ENCODE results near the gene JAM3. TPM values are rescaled to one million over a fixed set of nuclear protein-coding genes. Genes with fewer than 3 reads are reported as not detected.

Gene JAM3
- total RNA-seq, 1 experiment from 2014 or later = 36.5 TPM

DNA sequence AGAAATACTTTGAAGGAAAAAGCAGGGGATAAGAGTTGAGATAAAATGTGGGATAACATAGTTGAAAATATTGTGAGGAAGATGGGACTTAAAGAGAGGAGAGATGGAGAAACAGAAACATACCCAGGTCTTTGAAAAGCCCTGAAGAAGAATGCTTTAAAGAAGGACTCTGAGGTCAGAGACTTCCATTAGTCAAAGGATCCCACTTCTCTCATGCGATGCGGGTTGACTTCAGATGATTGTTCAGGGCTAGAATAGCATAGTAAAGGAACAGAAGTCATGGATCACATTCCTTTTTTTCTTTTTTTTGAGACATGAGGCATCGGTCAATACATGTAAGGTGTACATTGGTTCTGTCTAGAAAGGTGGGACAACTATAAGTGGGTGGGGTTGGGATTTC, 3.5 kb upstream of the JAM3 start:
- no peaks in the 10 kb centered on the region for H3K9me3 ChIP-seq (ENCODE audit: control insufficient read depth, low read depth, low read length)
- no peak overlapping the region for H3K23ac ChIP-seq (ENCODE audit: insufficient read length, low read depth, low read length)
- Mint-ChIP-seq H3K36me3 (ENCODE audit: insufficient read depth in 1 of 3, low read depth in 3 of 3) (0 out of 7 replicates have a peak, but pooled peaks cover 0 to 2% (median 0%) of the 10 kb centered on the region in 3 experiments), H3K27ac (no peak overlapping the region), H3K4me3 (no peak overlapping the region), H3K9me3 (no peaks in the 10 kb centered on the region), H3K27me3 (ENCODE audit: low read depth) (peaks cover 32% of the 10 kb centered on the region), H3K4me1 (peaks cover 14 to 30% of the 10 kb centered on the region in 2 experiments)
- H3K4me2 ChIP-seq (ENCODE audit: insufficient read depth, insufficient read length, low read length) = no peak overlapping the region
- no peak overlapping the region for H3K56ac ChIP-seq (ENCODE audit: insufficient read length, low read depth, low read length)
- H3K4me1 ChIP-seq (ENCODE audit: insufficient read depth, low read length) = no peaks in the 10 kb centered on the region; the same call in 1 of the 2 replicates
- no peaks in the 10 kb centered on the region for H3K23me2 ChIP-seq (ENCODE audit: insufficient read length, low read depth, low read length, poor library complexity, severe bottlenecking)
- no peak overlapping the region for H3K4ac ChIP-seq (ENCODE audit: low read depth, low read length)
- DNase-seq = no peak
- no peak overlapping the region for H2BK15ac ChIP-seq (ENCODE audit: low read depth, low read length)
- no peak overlapping the region for H4K91ac ChIP-seq (ENCODE audit: insufficient read length, low read depth, low read length)
- H2BK12ac ChIP-seq (ENCODE audit: insufficient read length, low read depth, low read length) = no peak overlapping the region
- no peak overlapping the region for H2BK5ac ChIP-seq (ENCODE audit: insufficient read length, low read length)
- no peaks in the 10 kb centered on the region; the same call in 1 of the 2 replicates for H3K27me3 ChIP-seq (ENCODE audit: insufficient read depth, low read length)
- no peak overlapping the region for H2BK20ac ChIP-seq (ENCODE audit: low read depth, low read length, poor library complexity, severe bottlenecking)
- H3T11ph ChIP-seq (ENCODE audit: low read length) = no peak overlapping the region
- H2AK5ac ChIP-seq (ENCODE audit: insufficient read length, low read length) = no peak overlapping the region
- no peak overlapping the region for H4K5ac ChIP-seq (ENCODE audit: insufficient read length, low read depth, low read length)
- H3K18ac ChIP-seq (ENCODE audit: insufficient read length, low read depth, low read length) = no peak overlapping the region
- TF ChIP-seq, protein P1, sequence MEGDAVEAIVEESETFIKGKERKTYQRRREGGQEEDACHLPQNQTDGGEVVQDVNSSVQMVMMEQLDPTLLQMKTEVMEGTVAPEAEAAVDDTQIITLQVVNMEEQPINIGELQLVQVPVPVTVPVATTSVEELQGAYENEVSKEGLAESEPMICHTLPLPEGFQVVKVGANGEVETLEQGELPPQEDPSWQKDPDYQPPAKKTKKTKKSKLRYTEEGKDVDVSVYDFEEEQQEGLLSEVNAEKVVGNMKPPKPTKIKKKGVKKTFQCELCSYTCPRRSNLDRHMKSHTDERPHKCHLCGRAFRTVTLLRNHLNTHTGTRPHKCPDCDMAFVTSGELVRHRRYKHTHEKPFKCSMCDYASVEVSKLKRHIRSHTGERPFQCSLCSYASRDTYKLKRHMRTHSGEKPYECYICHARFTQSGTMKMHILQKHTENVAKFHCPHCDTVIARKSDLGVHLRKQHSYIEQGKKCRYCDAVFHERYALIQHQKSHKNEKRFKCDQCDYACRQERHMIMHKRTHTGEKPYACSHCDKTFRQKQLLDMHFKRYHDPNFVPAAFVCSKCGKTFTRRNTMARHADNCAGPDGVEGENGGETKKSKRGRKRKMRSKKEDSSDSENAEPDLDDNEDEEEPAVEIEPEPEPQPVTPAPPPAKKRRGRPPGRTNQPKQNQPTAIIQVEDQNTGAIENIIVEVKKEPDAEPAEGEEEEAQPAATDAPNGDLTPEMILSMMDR (conservative IDR thresholded peaks at IDR 0.05) = no peak
- no peaks in the 10 kb centered on the region for H3K79me1 ChIP-seq (ENCODE audit: insufficient read depth, low read depth, low read length, poor library complexity, severe bottlenecking)
- no peaks in the 10 kb centered on the region for H3K79me2 ChIP-seq (ENCODE audit: insufficient read depth, low read length)
- no peak overlapping the region for H3K14ac ChIP-seq (ENCODE audit: insufficient read depth, low read length)
- H2BK120ac ChIP-seq (ENCODE audit: low read depth, low read length, poor library complexity, severe bottlenecking) = no peak overlapping the region
- no peak overlapping the region for H4K8ac ChIP-seq (replicated peaks; ENCODE audit: insufficient read length, low read depth, low read length)
- WGBS (ENCODE audit: extremely low coverage, insufficient read length, low lambda C conversion rate) = no CpG with 5 or more reads among the region's 3 CpGs
- H2AFZ ChIP-seq (ENCODE audit: low read length) = no peak overlapping the region
- H3K27ac ChIP-seq (ENCODE audit: insufficient read length, low read depth, low read length) = no peak overlapping the region
- H4K20me1 ChIP-seq (ENCODE audit: control insufficient read depth, insufficient read depth, insufficient read length) = no peaks in the 10 kb centered on the region
- H3K9ac ChIP-seq (ENCODE audit: extremely low read depth, insufficient read length, low read length) = no peak overlapping the region

All from H9 (cell line).